Thymus (tissue), 11 donors: ENCODE measurements around the gene GLI2. TPM values are rescaled to one million over a fixed set of nuclear protein-coding genes. Genes with fewer than 3 reads are reported as not detected.

Source experiments
- DNase-seq, 9 donors: peaks; one replicate each; pipeline ENCODE4 v3.0.0-alpha.2; 2013; ENCODE audit warnings: low spot score in 9 of 9, low read depth in 6 of 9, missing footprints in 1 of 9
- H3K27ac ChIP-seq, 2 donors: one replicate each; pipeline ENCODE4 v1.5.1; 2013; ENCODE audit warnings: control low read depth in 1 of 2, low read depth in 1 of 2, low read length in 1 of 2, mild to moderate bottlenecking in 1 of 2, moderate library complexity in 1 of 2
- H3K27me3 ChIP-seq, 2 donors: one replicate each; pipeline ENCODE4 v1.5.1; 2013; ENCODE audit warnings: low read length in 1 of 2; ENCODE audit not compliant: control insufficient read depth in 2 of 2, insufficient read depth in 1 of 2
- H3K36me3 ChIP-seq, 2 donors: one replicate each; pipeline ENCODE4 v1.5.1; 2013; ENCODE audit warnings: low read length in 1 of 2, mild to moderate bottlenecking in 1 of 2, moderate library complexity in 1 of 2; ENCODE audit not compliant: control insufficient read depth in 2 of 2, insufficient read depth in 2 of 2
- H3K4me1 ChIP-seq, 2 donors: one replicate each; pipeline ENCODE4 v1.5.1; 2013; ENCODE audit warnings: low read length in 2 of 2; ENCODE audit not compliant: control insufficient read depth in 2 of 2, insufficient read depth in 2 of 2
- H3K4me3 ChIP-seq, 2 donors: one replicate each; pipeline ENCODE4 v1.5.1; 2013; ENCODE audit warnings: low read length in 2 of 2, control low read depth in 1 of 2, mild to moderate bottlenecking in 1 of 2
- H3K9me3 ChIP-seq, 2 donors: one replicate each; pipeline ENCODE4 v1.5.1; 2013; ENCODE audit warnings: low read length in 1 of 2, mild to moderate bottlenecking in 1 of 2; ENCODE audit not compliant: control insufficient read depth in 2 of 2, insufficient read depth in 1 of 2
- WGBS: extraction: QIAGEN DNeasy Blood & Tissue Kit; methylation state at CpG from one replicate; pipeline ENCODE4 v1.1.7; 2013; 5-methylcytosine and 5-hydroxymethylcytosine counted together
- polyA plus RNA-seq: library from polyadenylated mRNA; stranded (reverse); fragments of 200-250 nt; gene quantifications from one replicate; pipeline ENCODE4 v1.2.3, GENCODE V29; 2013
- total RNA-seq: library from RNA; stranded (reverse); fragments of 120-200 nt; gene quantifications from one replicate; pipeline ENCODE4 v1.2.4, GENCODE V29; 2013
- donor health status: healthy.

GLI2 gene
- total and polyA plus RNA-seq, 2 donors: 1.3 to 1.8 TPM

DNA sequence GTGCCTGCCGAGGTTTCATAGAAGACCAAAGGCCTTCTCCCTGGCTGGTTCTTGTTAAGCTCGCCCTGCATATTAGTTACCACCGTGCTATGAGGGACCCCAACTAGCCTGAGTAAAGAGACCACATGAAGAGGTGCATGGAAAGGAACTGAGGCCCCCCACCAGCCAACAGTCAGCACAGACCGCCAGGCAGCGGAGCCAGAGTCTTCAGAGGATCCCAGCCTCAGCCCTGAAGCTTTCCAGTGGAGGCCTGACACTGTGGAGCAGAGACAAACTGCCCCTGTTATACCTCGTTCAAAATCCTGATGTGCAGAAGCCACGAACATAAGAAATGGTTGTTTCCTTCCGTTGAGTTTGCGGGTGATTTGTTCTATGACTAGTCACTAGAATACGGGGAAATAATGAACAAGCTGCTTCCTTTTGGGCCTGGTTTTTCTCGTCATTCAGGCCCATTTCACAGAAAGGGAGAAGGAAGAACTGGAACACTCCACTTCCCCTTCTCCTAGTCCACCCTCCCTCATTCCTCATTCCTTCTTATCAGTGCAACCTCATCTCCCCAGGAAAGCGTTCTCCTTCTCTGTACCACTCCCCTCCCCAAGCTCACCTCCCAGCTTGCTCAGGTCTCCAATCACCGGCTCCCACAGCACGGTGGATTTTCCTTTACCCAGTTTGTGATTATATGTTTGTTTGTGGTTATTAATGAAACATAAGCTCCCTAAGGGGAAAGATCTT, 3.0 kb upstream of the GLI2 start:
- Histone ChIP-seq H3K4me3 (no peak overlapping the region), H3K27me3 (peaks cover 37 to 55% of the 10 kb centered on the region in 2 donors), H3K9me3 (no peaks in the 10 kb centered on the region), H3K36me3 (no peaks in the 10 kb centered on the region), H3K4me1 (no peaks in the 10 kb centered on the region), H3K27ac (no peak overlapping the region)
- no peak for DNase-seq
- 41% methylated on average over 14 of the region's 14 CpGs for WGBS

DNA sequence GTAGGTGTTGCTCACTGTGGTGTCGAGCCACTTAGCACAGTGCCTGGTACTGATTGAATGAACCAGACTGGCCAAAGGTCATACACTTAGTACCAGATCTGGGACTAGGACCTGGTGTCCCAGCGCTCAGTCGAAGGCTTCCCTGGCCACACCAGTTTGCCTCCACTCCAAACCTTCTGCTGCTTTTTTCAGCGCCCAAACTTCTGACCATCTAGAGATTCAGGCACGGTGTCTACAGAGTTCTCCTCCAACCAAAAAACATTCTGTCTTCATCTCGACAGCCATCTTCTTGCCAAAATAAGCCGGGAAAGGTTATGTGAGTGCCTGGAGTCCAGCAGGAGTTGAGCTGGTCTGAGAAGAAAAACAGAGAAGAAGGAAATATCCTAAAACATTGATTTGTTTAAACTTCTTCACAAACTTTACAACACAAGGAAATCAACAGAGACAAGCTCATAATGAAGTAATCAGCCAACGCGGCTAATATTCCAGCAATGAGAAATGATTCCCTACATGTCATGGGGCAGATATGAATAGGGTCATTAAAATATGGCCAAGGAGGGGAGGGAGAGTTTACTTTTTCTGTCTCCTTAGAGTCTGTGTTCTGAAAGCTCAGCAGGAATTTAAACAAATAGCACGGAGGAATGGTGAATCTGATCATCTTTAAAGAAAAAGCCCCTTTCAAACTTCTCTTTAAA, 2.3 kb upstream of the GLI2 start:
- Histone ChIP-seq H3K27me3 (peaks cover 44 to 62% of the 10 kb centered on the region in 2 donors), H3K9me3 (no peaks in the 10 kb centered on the region), H3K36me3 (no peaks in the 10 kb centered on the region), H3K27ac (no peak overlapping the region), H3K4me1 (no peaks in the 10 kb centered on the region), H3K4me3 (no peak overlapping the region)
- WGBS: 88% methylated on average over 10 of the region's 10 CpGs
- DNase-seq: no peak

DNA sequence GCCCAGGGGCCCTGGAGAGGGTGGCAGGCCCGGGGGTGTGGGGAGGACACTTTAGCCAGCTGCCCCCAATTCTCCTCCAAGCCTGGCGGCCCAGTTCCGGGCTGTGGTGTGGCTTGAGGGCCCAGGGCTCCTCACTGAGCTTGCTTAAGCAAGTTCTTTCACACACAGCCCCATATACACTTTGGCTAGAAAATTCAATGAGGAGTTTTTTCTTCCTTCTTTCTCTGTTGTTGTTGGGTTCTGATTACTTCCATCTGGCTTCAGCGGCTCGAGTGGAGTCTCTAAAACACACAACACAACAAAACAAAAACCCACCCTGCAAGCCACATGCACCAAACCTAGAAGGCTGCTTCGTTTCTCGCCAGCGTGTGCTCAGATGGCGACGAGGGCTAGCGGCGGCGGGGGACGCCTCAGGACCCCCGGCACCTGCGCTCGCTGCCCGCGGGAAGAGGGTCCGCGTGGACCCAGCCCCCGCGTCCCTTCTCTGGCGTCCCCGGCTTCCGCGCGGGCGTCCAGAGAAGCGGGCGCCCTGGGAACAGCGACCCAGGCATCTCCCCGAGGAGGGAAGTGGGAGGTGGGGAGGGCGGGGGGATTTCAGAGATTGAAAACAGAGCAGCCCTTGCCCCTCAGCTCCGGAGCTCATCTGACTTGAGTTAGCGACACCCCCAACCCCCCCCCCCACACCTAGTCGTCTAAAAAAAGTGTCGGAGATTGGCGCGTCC, 577 bp upstream of the GLI2 start:
- 19% methylated on average over 40 of the region's 40 CpGs for WGBS
- Histone ChIP-seq H3K4me1 (no peaks in the 10 kb centered on the region), H3K36me3 (no peaks in the 10 kb centered on the region), H3K27ac (peak overlapping the region; percentile 11 to 42), H3K27me3 (peaks cover 58 to 77% of the 10 kb centered on the region in 2 donors), H3K4me3 (no peak overlapping the region), H3K9me3 (no peaks in the 10 kb centered on the region)
- no peak for DNase-seq

DNA sequence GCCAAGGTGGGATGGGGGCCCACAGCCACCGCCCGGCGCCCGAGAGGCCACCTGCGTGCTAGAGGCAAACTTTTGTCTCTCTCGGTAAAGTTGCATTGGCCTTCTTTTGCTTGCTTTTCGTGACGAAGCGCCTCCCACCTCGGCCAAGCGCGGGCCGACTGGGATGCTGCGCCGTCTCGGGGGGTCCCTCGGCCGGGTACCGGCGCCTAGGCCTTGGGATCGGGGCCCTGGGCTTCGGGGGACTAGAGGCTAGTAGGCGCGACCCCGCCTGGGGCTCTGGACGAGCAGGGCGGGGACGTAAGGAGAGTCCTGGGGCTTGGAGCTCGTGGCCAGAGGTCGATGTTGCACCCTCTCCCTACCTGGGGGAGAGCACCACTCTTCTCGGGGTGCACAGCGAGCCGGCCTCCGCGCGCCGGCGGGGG, 545 bp downstream of the GLI2 start:
- no peaks in the 10 kb centered on the region for H3K9me3 ChIP-seq
- WGBS: 2% methylated on average over 38 of the region's 38 CpGs
- H3K4me3 ChIP-seq: peak overlapping the region; percentile 26 to 27
- H3K36me3 ChIP-seq: no peaks in the 10 kb centered on the region
- no peak for DNase-seq
- H3K27me3 ChIP-seq: peaks cover 69 to 88% of the 10 kb centered on the region in 2 donors
- peak overlapping the region; percentile 37 to 46 for H3K27ac ChIP-seq
- no peaks in the 10 kb centered on the region for H3K4me1 ChIP-seq

DNA sequence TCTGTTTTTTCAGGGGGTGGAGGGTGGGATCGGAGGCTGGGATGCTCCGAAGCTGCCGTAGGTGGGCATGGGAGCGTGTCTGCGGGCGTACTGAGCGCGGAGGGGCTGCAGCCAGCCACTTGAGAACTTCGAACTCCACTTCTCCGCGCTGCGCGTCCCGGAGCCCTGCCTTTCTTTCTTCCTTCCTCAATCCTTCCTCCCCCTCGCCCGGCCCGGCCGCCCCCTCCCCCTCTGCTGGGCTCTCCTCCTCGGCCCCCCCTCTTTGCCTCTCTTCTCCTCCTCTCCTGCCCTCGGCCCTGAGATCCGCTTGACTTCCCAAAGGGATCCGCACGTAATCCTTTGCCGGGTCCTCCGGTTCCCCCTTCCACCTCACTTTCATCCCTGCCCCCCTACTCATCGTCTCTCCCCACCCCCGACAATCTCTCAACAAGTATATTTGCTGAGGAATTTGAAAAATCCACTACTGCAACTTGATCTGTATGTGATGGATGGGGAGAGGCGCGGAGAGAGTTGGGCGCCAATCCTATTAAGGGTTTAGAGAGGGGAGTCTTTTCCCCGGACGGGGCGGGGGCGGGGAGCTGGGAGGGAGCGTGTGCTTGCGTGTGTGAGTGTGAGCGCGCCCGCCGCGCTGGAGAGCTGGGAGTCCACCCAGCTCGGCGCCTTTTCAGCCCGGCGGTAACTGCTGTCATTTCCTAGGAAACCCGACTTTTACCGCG, 1.1 kb downstream of the GLI2 start:
- peak overlapping the region; percentile 26 to 27 for H3K4me3 ChIP-seq
- H3K9me3 ChIP-seq: no peaks in the 10 kb centered on the region
- 2% methylated on average over 47 of the region's 48 CpGs for WGBS
- H3K4me1 ChIP-seq: no peaks in the 10 kb centered on the region
- peak in 1 of 9 donors; percentile 14 for DNase-seq
- H3K27ac ChIP-seq: peak overlapping the region; percentile 46 to 79
- peaks cover 75 to 93% of the 10 kb centered on the region in 2 donors for H3K27me3 ChIP-seq
- H3K36me3 ChIP-seq: no peaks in the 10 kb centered on the region

DNA sequence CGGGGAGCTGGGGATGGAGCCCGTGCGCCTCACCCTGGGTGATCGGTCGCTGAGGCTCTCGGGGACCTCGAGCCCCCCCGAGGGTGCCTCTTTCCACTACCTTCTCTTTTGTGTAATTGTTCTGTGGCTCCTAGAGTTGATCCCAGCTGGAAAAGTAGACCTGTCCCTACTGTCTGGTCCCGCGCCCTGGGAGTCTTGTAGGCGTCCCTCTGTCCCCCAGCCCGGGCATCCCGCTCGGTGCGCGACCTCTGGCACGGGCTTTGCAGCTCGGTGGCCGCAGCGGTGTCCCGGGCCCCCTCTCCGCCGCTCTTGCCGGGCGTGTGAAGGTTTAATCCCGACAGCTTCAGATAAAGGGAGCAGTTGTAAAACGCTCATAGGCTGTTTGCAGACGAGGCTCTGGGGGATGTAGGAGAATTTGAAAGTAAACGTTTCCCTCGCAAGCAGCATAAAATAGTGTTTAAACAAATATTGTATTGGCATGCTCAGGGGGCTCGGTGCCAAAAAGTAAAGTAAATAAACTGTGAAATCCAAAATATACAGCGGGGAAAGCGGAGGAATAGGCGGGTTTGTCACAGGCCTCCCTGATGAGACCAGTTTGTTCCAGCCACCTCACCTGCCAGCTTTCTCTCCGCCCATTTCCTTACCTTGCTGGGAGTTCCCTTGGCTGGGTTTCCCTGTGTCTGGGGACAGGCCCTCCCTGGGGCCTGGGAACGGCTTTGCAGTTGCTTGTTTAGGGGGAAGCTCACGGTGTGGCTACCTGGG, 1.9 kb downstream of the GLI2 start:
- peak in 1 of 9 donors; percentile 21 for DNase-seq
- WGBS: 22% methylated on average over 37 of the region's 37 CpGs
- H3K36me3 ChIP-seq: no peaks in the 10 kb centered on the region
- H3K9me3 ChIP-seq: no peaks in the 10 kb centered on the region
- H3K27ac ChIP-seq: peak overlapping the region; percentile 52 to 79
- H3K4me1 ChIP-seq: no peaks in the 10 kb centered on the region
- peak overlapping the region in 1 of 2 donors; percentile 24 for H3K4me3 ChIP-seq
- H3K27me3 ChIP-seq: peaks cover 81 to 97% of the 10 kb centered on the region in 2 donors

DNA sequence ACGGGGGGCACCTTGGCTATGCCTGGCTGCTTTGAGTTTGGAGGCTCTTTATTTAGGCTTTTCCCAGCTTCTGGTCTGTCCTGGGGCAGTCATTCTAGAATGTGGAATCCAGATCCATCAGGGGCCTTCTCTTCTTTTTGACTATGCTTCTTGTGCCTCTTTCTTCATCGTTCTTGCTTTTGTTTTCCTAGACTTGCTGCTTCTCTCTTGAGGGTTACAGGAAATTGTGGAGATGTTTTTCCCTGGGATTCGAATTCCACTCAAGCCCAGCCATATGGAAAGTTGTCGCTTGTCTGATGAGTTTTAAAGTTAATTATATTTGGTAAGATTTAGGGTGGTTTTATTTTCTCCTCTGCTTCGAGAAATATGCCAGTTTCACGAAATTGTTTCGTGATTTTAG, 2.4 kb downstream of the GLI2 start:
- H3K27me3 ChIP-seq: peaks cover 80 to 97% of the 10 kb centered on the region in 2 donors
- H3K4me1 ChIP-seq: no peaks in the 10 kb centered on the region
- no peaks in the 10 kb centered on the region for H3K9me3 ChIP-seq
- no peaks in the 10 kb centered on the region for H3K36me3 ChIP-seq
- 89% methylated on average over 7 of the region's 7 CpGs for WGBS
- H3K4me3 ChIP-seq: no peak overlapping the region
- DNase-seq: no peak
- peak overlapping the region; percentile 51 to 52 for H3K27ac ChIP-seq

DNA sequence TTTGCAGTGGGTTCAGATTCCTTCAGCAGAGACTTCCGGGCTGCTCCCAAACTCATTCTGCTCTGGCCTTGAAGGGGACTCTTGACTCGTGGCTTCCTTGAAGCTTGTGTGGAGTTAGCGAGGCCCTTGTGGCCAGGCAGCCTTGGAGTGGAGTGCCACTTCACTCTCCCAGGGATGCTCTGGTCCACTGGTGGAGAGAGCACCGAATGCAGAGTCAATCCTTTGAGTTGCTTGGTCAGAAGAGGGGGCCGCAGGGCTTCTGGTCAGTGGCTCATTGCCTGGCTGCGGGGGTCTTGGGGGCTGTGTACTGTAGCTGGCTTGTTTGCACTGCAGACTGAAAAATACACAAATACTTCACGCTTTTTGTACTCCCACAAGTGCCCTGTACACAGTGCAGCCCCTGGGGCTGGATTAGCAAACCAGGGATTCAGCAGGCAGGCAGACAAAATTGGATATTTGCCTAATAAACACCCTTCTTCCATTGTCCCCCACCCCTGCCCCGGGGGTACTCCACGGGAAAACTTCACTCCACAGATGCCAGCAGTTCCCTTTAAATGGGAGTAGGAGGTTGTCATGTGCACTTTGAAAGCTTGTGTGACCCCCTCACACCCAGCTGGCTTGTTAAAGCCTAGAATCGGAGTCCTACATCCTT, 3.2 kb downstream of the GLI2 start:
- H3K36me3 ChIP-seq: no peaks in the 10 kb centered on the region
- H3K9me3 ChIP-seq: no peaks in the 10 kb centered on the region
- H3K27ac ChIP-seq: no peak overlapping the region
- H3K27me3 ChIP-seq: peaks cover 81 to 99% of the 10 kb centered on the region in 2 donors
- WGBS: 81% methylated on average over 10 of the region's 10 CpGs
- no peak overlapping the region for H3K4me3 ChIP-seq
- no peaks in the 10 kb centered on the region for H3K4me1 ChIP-seq
- DNase-seq: no peak
